Activated naive CD4-positive, alpha-beta T cell treated with Interleukin-2 at 50 U/mL for 16 hours (primary cell): Measurements from ENCODE around the gene CUL1.

Source experiments
- DNase-seq: peaks from one replicate; pipeline ENCODE4 v3.0.0-alpha.2; 2020

CUL1 gene

GRCh38 chr7:148721390-148721789 lies 22.7 kb downstream of the CUL1 start:
- DNase-seq: no peak

GRCh38 chr7:148722340-148723165 lies 23.9 kb downstream of the CUL1 start:
- DNase-seq: no peak

- DNase-seq: no peak
These were observed 24.5 kb downstream of the CUL1 start for GRCh38 chr7:148723166-148723559.

GRCh38 chr7:148723846-148724245 lies 25.1 kb downstream of the CUL1 start:
- no peak for DNase-seq

- DNase-seq: no peak
These were observed 27.7 kb downstream of the CUL1 start for GRCh38 chr7:148726385-148726784.

GRCh38 chr7:148727501-148728278 lies 29.0 kb downstream of the CUL1 start:
- DNase-seq: no peak

- DNase-seq: no peak
These were observed 31.5 kb downstream of the CUL1 start for GRCh38 chr7:148729984-148730733.

- no peak for DNase-seq
These were observed 34.2 kb downstream of the CUL1 start for GRCh38 chr7:148732862-148733261.

- no peak for DNase-seq
These were observed 34.8 kb downstream of the CUL1 start for GRCh38 chr7:148733496-148733895.

GRCh38 chr7:148735141-148735540 lies 36.4 kb downstream of the CUL1 start:
- no peak for DNase-seq

GRCh38 chr7:148735967-148736366 lies 37.3 kb downstream of the CUL1 start:
- no peak for DNase-seq

- DNase-seq: no peak
These were observed 40.2 kb downstream of the CUL1 start for GRCh38 chr7:148738737-148739535.

GRCh38 chr7:148746135-148746534 lies 47.4 kb downstream of the CUL1 start:
- no peak for DNase-seq

- DNase-seq: no peak
These were observed 48.6 kb downstream of the CUL1 start for GRCh38 chr7:148747274-148747673.

GRCh38 chr7:148750442-148751355 lies 52.0 kb downstream of the CUL1 start:
- DNase-seq: no peak

GRCh38 chr7:148753224-148753623 lies 54.5 kb downstream of the CUL1 start:
- no peak for DNase-seq

- DNase-seq: no peak
These were observed 56.2 kb downstream of the CUL1 start for GRCh38 chr7:148754912-148755311.

GRCh38 chr7:148761499-148762278 lies 63.0 kb downstream of the CUL1 start:
- DNase-seq: no peak

GRCh38 chr7:148763622-148764021 lies 64.9 kb downstream of the CUL1 start:
- no peak for DNase-seq

- no peak for DNase-seq
These were observed 71.3 kb downstream of the CUL1 start for GRCh38 chr7:148770004-148770403.
